NCI-H1105 (cell line): ENCODE results near the gene OR7D2.

Source experiments
- DNase-seq: peaks from one replicate; lab custom pipeline; 2025; lab: John Stamatoyannopoulos, UW

The OR7D2 gene

DNA sequence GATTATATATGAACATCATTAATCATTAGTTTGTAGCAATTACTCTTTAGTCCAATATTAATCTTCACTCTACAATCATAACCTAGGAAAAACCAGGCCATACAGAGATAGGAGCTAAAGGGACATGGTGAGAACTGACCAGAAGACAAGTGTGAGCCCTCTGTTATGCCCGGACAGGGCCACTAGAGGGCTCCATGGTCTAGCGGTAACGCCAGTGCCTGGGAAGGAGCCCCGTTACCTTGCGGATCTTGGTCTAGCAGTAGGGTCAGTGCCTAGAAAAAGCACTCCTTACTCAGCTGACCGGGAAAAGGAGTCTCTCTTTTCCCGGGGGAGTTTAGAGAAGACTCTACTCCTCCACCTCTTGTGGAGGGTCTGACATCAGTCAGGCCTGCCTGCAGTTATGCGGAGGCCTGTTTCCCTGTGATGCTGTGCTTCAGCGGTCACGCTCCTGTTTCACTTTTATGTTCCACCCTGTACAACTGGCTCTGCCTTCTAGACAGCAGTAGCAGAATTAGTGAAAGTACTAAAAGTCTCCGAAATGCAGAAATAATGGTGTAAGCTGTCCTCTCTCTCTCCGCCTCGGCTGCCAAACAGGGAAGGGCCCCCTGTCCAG lies 26.8 kb downstream of the OR7D2 start:
- peak; percentile 32 for DNase-seq

DNA sequence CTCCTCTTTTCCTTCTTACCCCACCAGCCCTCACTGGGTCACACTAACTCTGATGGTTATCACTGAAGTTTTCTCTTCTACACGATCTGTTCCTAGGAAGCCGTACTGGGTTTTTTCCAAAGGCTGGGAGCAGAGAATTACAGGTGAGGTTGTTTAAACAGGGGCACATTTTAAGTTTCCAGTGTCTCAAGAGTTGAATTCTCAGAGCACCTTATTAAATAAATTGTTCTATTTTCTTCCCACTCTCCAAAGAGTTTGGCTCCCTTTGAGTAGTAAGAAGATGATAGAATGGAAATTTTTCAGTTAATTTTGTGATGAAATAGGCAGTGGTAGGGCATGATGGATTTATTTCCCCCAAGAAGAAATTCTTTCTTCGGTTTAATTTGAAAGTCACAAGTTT lies 40.7 kb downstream of the OR7D2 start, which contains the start of gene OR7D4:
Gene OR7D4, minus strand, starts transcription at position 101 of the 400 bp plus-strand sequence. CDS start 4,752 bp downstream, outside the sequence.
- no peak for DNase-seq
